B cell (primary cell): ENCODE data around the gene PIK3R2. TPM values are rescaled to one million over a fixed set of nuclear protein-coding genes. Genes with fewer than 3 reads are reported as not detected.

ENCODE experiments used
- ATAC-seq: fragments of 200-7000 bp; cut with Tn5 transposase; one replicate; pipeline ENCODE4 v1.10.0; 2021; ENCODE audit warnings: low read depth, mild to moderate bottlenecking, moderate number of reproducible peaks, moderate library complexity
- CTCF ChIA-PET: fragments of 350-600 bp; sonication (Branson Sonifier 250); formaldehyde crosslinking; loops from one replicate; lab custom pipeline; 2021; ENCODE audit warnings: antibody characterized with exemption, inconsistent platforms; lab: Charles Lee
- POLR2A ChIA-PET: fragments of 350-600 bp; sonication (Branson Sonifier 250); formaldehyde crosslinking; loops from one replicate; lab custom pipeline; 2021; ENCODE audit warnings: antibody characterized with exemption; lab: Charles Lee
- DNase-seq: peaks from one replicate; pipeline ENCODE4 v3.0.0; 2013
- H2AFZ ChIP-seq: 2 replicates; pipeline ENCODE4 v1.6.1; 2012; ENCODE audit warnings: mild to moderate bottlenecking, low read depth, low read length; ENCODE audit not compliant: insufficient read depth, poor library complexity, severe bottlenecking
- H3K27ac ChIP-seq, 2 donors: 1 replicate in 1 of 2; 2 replicates in 1 of 2; pipeline ENCODE4 v1.5.1; 2012 to 2013; ENCODE audit warnings: low read length in 2 of 2, mild to moderate bottlenecking in 2 of 2, moderate library complexity in 1 of 2
- H3K27me3 ChIP-seq, 4 experiments: fragments of 200-600 bp in 1 of 4; sonication (generic) in 1 of 4; replicated peaks in 1 of 4; 1 replicate in 2 of 4; 2 replicates in 2 of 4; pipeline versions ENCODE4 v1.6.1 to v1.7.0; 2013 to 2016; ENCODE audit warnings: low read length in 3 of 4, mild to moderate bottlenecking in 2 of 4, mixed read lengths in 1 of 4, moderate library complexity in 1 of 4; ENCODE audit not compliant: insufficient read depth in 4 of 4, control insufficient read depth in 3 of 4; ENCODE audit errors: control extremely low read depth in 1 of 4
- H3K36me3 ChIP-seq, 2 experiments: replicated peaks in 1 of 2; 1 replicate in 1 of 2; 2 replicates in 1 of 2; pipeline versions ENCODE4 v1.6.1 to v1.7.1; 2013; ENCODE audit warnings: low read length in 1 of 2; ENCODE audit not compliant: insufficient read depth in 2 of 2, control insufficient read depth in 1 of 2; ENCODE audit errors: control extremely low read depth in 1 of 2, extremely low read depth in 1 of 2
- H3K4me1 ChIP-seq, 2 donors: fragments of 200-600 bp in 1 of 2; sonication (generic) in 1 of 2; 1 replicate in 1 of 2; 2 replicates in 1 of 2; pipeline versions ENCODE4 v1.5.1 to v1.6.1; 2013 to 2017; ENCODE audit warnings: low read length in 2 of 2; ENCODE audit not compliant: control insufficient read depth in 2 of 2, insufficient read depth in 2 of 2
- H3K4me2 ChIP-seq: replicated peaks from 2 replicates; pipeline ENCODE3; 2012; ENCODE audit warnings: mild to moderate bottlenecking, low read depth, low read length; ENCODE audit not compliant: poor library complexity, severe bottlenecking
- H3K4me3 ChIP-seq, 5 experiments: fragments of 200-600 bp in 1 of 5; sonication (generic) in 1 of 5; 1 replicate in 3 of 5; 2 replicates in 2 of 5; pipeline versions ENCODE4 v1.5.1 to v1.7.0; 2011 to 2016; ENCODE audit warnings: low read length in 4 of 5, mild to moderate bottlenecking in 4 of 5, low read depth in 2 of 5, control low read depth in 1 of 5, moderate library complexity in 1 of 5; ENCODE audit not compliant: insufficient read depth in 1 of 5; ENCODE audit errors: control extremely low read depth in 1 of 5, extremely low read depth in 1 of 5
- H3K79me2 ChIP-seq: fragments of 200-600 bp; sonication (generic); one replicate; pipeline ENCODE4 v1.6.0; 2016; ENCODE audit warnings: low read length; ENCODE audit not compliant: control insufficient read depth, insufficient read depth
- H3K9ac ChIP-seq: fragments of 200-600 bp; sonication (generic); 2 replicates; pipeline ENCODE4 v1.6.1; 2017; ENCODE audit warnings: mild to moderate bottlenecking, low read length, moderate library complexity
- H3K9me3 ChIP-seq, 3 donors: one replicate each; pipeline versions ENCODE4 v1.6.1 to v1.7.1; 2013; ENCODE audit warnings: low read length in 2 of 3; ENCODE audit not compliant: control insufficient read depth in 2 of 3, insufficient read depth in 1 of 3; ENCODE audit errors: control extremely low read depth in 1 of 3
- H4K20me1 ChIP-seq: 2 replicates; pipeline ENCODE4 v1.6.0; 2012; ENCODE audit warnings: mild to moderate bottlenecking, low read length; ENCODE audit not compliant: insufficient read depth, control insufficient read depth, poor library complexity, severe bottlenecking
- H3K27ac Mint-ChIP-seq: one replicate; pipeline ENCODE4 v1.8.0; 2021; ENCODE audit warnings: mixed read lengths
- H3K27me3 Mint-ChIP-seq: one replicate; pipeline ENCODE4 v1.8.0; 2021; ENCODE audit warnings: mixed read lengths
- H3K4me1 Mint-ChIP-seq: one replicate; pipeline ENCODE4 v1.8.0; 2021; ENCODE audit warnings: mixed read lengths
- H3K4me3 Mint-ChIP-seq: one replicate; pipeline ENCODE4 v1.8.0; 2021; ENCODE audit warnings: mixed read lengths
- H3K9me3 Mint-ChIP-seq: one replicate; pipeline ENCODE4 v1.8.0; 2022; ENCODE audit warnings: mixed read lengths; ENCODE audit not compliant: insufficient read depth
- EZH2 ChIP-seq: IDR thresholded peaks from 2 replicates; pipeline ENCODE4 v1.6.1; 2012; ENCODE audit warnings: borderline replicate concordance, low read depth, mild to moderate bottlenecking, moderate library complexity, low read length; ENCODE audit not compliant: insufficient read depth, poor library complexity, severe bottlenecking
- WGBS: methylation state at CpG from one replicate; pipeline ENCODE4 v1.1.5; 2013; ENCODE audit warnings: missing lambda C conversion rate; ENCODE audit not compliant: insufficient coverage; 5-methylcytosine and 5-hydroxymethylcytosine counted together
- intact Hi-C: fragments of 100-400 bp; cut with micrococcal nuclease; formaldehyde crosslinking; loops from one replicate; pipeline ENCODE4 v1.10.0; 2022
- polyA plus RNA-seq: library from polyadenylated mRNA; depleted of rRNA; stranded (reverse); fragments of >200 nt; gene quantifications from 2 replicates; pipeline ENCODE4 v1.2.3, GENCODE V29; 2012
- total RNA-seq, 2 donors: library from RNA; stranded (reverse); fragments of 120-200 nt in 1 of 2; gene quantifications; 1 replicate in 1 of 2; 2 replicates in 1 of 2; pipeline versions ENCODE4 v1.2.3 to v1.2.4, GENCODE V29; 2013 to 2022
- TF ChIP-seq, protein P1 (sequence below): fragments of 200-600 bp; IDR thresholded peaks from one replicate; pipeline ENCODE4 v1.8.0; 2022; ENCODE audit warnings: antibody characterized with exemption, mild to moderate bottlenecking

The PIK3R2 gene
- total and polyA plus RNA-seq, 2 donors (not counting 1 experiment from before 2014, with no cell fraction given) = 8.5 to 15.8 TPM

DNA sequence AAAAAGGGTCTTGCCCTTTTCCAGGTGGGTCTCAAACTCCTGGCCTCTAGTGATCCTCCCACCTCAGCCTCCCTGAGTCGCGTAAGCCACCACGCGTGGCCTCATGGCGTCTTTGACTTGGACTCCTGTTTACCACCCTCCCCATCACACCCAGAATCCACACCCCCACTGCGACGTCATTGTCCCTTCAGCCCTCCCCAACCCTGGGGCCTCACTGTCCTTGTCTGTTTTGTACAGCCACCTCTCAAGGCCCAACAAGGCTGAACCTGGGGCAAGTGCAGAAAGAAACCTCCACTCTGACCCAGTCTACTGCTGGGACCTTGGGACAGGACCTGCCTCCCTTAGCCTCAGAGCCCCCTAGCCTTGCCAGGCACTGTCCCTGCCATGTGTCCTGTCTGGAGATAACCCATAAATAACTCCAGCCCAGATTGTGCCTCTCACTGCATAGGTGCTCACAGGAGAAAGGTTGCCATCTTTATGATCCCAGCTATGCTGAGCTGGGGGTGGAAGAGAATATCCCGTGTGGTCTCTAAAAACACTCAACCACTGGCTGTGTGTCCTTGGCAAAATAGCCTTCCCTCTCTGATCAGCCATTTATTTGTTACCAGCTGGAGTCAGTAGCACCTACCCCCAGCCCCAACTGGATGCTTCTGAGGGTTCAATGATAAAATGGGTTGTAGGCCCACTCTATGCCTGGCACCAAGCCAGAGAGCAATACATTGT, 18.8 kb downstream of the PIK3R2 start:
- H3K9ac ChIP-seq = no peak overlapping the region

More for the DNA sequence above, 18.8 kb downstream of the PIK3R2 start:
- ChIA-PET POLR2A (interaction anchor here (0.6 to 2.5 kb wide), 12 partner anchors 9 to 424 kb away, joined by 3 to 19 read pairs (median 6); partner anchors contain the start of gene MPV17L2), CTCF (interaction anchor here (0.6 to 2.4 kb wide), 10 partner anchors 9 to 82 kb away, joined by 3 to 28 read pairs (median 5); partner anchors contain the start of gene MPV17L2)
- Mint-ChIP-seq H3K4me3 (peak overlapping the region; percentile 87), H3K9me3 (no peaks in the 10 kb centered on the region), H3K27me3 (no peaks in the 10 kb centered on the region), H3K27ac (peak overlapping the region; percentile 98), H3K4me1 (peaks cover 79% of the 10 kb centered on the region)
- peaks cover 71 to 87% of the 10 kb centered on the region in 2 donors for H3K4me1 ChIP-seq
- H3K27me3 ChIP-seq = no peaks in the 10 kb centered on the region
- H3K4me2 ChIP-seq = peak overlapping the region; percentile 83
- peak overlapping the region; percentile 97 to 99 for H3K27ac ChIP-seq
- H3K9me3 ChIP-seq = peaks cover 0 to 14% (median 0%) of the 10 kb centered on the region in 3 donors
- peaks cover 28% of the 10 kb centered on the region for H4K20me1 ChIP-seq
- peaks cover 3 to 29% of the 10 kb centered on the region in 2 experiments for H3K36me3 ChIP-seq
- ATAC-seq = no peak
- WGBS = 73% methylated on average over 7 of the region's 8 CpGs
- peak; percentile 59 for DNase-seq
- peaks cover 28% of the 10 kb centered on the region for H3K79me2 ChIP-seq
- TF ChIP-seq, protein P1, sequence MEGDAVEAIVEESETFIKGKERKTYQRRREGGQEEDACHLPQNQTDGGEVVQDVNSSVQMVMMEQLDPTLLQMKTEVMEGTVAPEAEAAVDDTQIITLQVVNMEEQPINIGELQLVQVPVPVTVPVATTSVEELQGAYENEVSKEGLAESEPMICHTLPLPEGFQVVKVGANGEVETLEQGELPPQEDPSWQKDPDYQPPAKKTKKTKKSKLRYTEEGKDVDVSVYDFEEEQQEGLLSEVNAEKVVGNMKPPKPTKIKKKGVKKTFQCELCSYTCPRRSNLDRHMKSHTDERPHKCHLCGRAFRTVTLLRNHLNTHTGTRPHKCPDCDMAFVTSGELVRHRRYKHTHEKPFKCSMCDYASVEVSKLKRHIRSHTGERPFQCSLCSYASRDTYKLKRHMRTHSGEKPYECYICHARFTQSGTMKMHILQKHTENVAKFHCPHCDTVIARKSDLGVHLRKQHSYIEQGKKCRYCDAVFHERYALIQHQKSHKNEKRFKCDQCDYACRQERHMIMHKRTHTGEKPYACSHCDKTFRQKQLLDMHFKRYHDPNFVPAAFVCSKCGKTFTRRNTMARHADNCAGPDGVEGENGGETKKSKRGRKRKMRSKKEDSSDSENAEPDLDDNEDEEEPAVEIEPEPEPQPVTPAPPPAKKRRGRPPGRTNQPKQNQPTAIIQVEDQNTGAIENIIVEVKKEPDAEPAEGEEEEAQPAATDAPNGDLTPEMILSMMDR = no peak
- no peak for TF ChIP-seq EZH2
- intact Hi-C loops = loop anchor here (5.0 kb wide), 2 partner anchors 74 to 149 kb away; partner anchors contain the start of gene MAST3
- no peak overlapping the region for H3K4me3 ChIP-seq
- H2AFZ ChIP-seq = no peak overlapping the region
